ENCODE data around the gene CDK19. TPM values are rescaled to one million over a fixed set of nuclear protein-coding genes. Genes with fewer than 3 reads are reported as not detected.

The CDK19 gene
- total and polyA plus RNA-seq, 2 experiments from 2014 or later = 7.7 to 10.1 TPM

GRCh38 chr6:110613356-110613755, 201.9 kb downstream of the CDK19 start:
- Histone ChIP-seq H3K9me2 (ENCODE audit: insufficient read depth) (no peaks in the 10 kb centered on the region), H4K20me1 (replicated peaks; ENCODE audit: insufficient read depth) (no peaks in the 10 kb centered on the region), H3K27ac (ENCODE audit: low read depth) (no peak overlapping the region), H3K27me3 (ENCODE audit: insufficient read depth) (no peaks in the 10 kb centered on the region), H3K4me2 (peak overlapping the region; percentile 65; the same call in 1 of the 2 replicates), H3K4me3 (peak overlapping the region; percentile 24; the same call in 1 of the 2 replicates), H3K36me3 (ENCODE audit: insufficient read depth) (no peaks in the 10 kb centered on the region), H3K4me1 (ENCODE audit: insufficient read depth) (peaks cover 46% of the 10 kb centered on the region), H3K79me2 (replicated peaks; ENCODE audit: insufficient read depth) (no peaks in the 10 kb centered on the region), H2AFZ (no peak overlapping the region), H3F3A (replicated peaks; ENCODE audit: low read depth) (no peaks in the 10 kb centered on the region)
- Mint-ChIP-seq H3K4me3 (no peak overlapping the region), H3K9me3 (no peaks in the 10 kb centered on the region; the same call in 2 of the 3 replicates), H3K4me1 (peaks cover 40% of the 10 kb centered on the region), H3K36me3 (ENCODE audit: low read depth) (no peaks in the 10 kb centered on the region), H3K27ac (no peak overlapping the region), H3K27me3 (ENCODE audit: insufficient read depth, low read depth, poor library complexity) (no peaks in the 10 kb centered on the region)
- no peak for ATAC-seq
- no peak for TF ChIP-seq EZH2phosphoT487 (IDR thresholded peaks at IDR 0.05; ENCODE audit: unreplicated experiment)
- no peak for TF ChIP-seq EZH2 (IDR thresholded peaks at IDR 0.05; ENCODE audit: low read depth, unreplicated experiment)
- TF ChIP-seq ZNF114 (CRISPR knock-in tag; IDR thresholded peaks at IDR 0.05) = no peak
- TF ChIP-seq NANOG (IDR thresholded peaks at IDR 0.05; ENCODE audit: borderline replicate concordance) = no peak
- no peak for TF ChIP-seq POLR2AphosphoS5 (IDR thresholded peaks at IDR 0.05; ENCODE audit: low read depth)
- no peak for TF ChIP-seq ZNF331 (CRISPR knock-in tag; IDR thresholded peaks at IDR 0.05; ENCODE audit: low read depth)
- TF ChIP-seq ETS1 (IDR thresholded peaks at IDR 0.05) = no peak
- TF ChIP-seq CREB1 (CRISPR knock-in tag; IDR thresholded peaks at IDR 0.05; ENCODE audit: low read depth) = no peak
- no peak for TF ChIP-seq JUNB (IDR thresholded peaks at IDR 0.05; ENCODE audit: unreplicated experiment)
- TF ChIP-seq CTCF (conservative IDR thresholded peaks at IDR 0.05; ENCODE audit: low read depth in 2 of 2) = no peak
- DNase-seq (ENCODE audit: low spot score) = no peak

GRCh38 chr6:110612298-110612697, 203.0 kb downstream of the CDK19 start:
- Histone ChIP-seq H3K27ac (ENCODE audit: low read depth) (no peak overlapping the region), H3K9me2 (ENCODE audit: insufficient read depth) (no peaks in the 10 kb centered on the region), H3K4me1 (ENCODE audit: insufficient read depth) (peaks cover 46% of the 10 kb centered on the region), H4K20me1 (replicated peaks; ENCODE audit: insufficient read depth) (no peaks in the 10 kb centered on the region), H3F3A (replicated peaks; ENCODE audit: low read depth) (no peaks in the 10 kb centered on the region), H3K27me3 (ENCODE audit: insufficient read depth) (no peaks in the 10 kb centered on the region), H2AFZ (no peak overlapping the region), H3K4me2 (peak overlapping the region; percentile 65), H3K36me3 (ENCODE audit: insufficient read depth) (no peaks in the 10 kb centered on the region), H3K79me2 (replicated peaks; ENCODE audit: insufficient read depth) (no peaks in the 10 kb centered on the region), H3K4me3 (peak overlapping the region; percentile 24)
- H3K36me3 Mint-ChIP-seq (ENCODE audit: low read depth) = no peaks in the 10 kb centered on the region
- H3K27ac Mint-ChIP-seq = peak overlapping the region; percentile 31
- H3K27me3 Mint-ChIP-seq (ENCODE audit: insufficient read depth, low read depth, poor library complexity) = no peaks in the 10 kb centered on the region
- peak overlapping the region; percentile 34; the same call in 2 of the 3 replicates for H3K4me3 Mint-ChIP-seq
- DNase-seq (ENCODE audit: low spot score) = no peak
- TF ChIP-seq STAT1 (IDR thresholded peaks at IDR 0.05; ENCODE audit: unreplicated experiment) (no peak), POLR2AphosphoS5 (IDR thresholded peaks at IDR 0.05; ENCODE audit: low read depth) (no peak), JUNB (IDR thresholded peaks at IDR 0.05; ENCODE audit: unreplicated experiment) (no peak), CREB1 (CRISPR knock-in tag; IDR thresholded peaks at IDR 0.05; ENCODE audit: low read depth) (no peak), ZNF462 (CRISPR knock-in tag; IDR thresholded peaks at IDR 0.05) (no peak), EZH2 (IDR thresholded peaks at IDR 0.05; ENCODE audit: low read depth, unreplicated experiment) (no peak)
- peaks cover 40% of the 10 kb centered on the region for H3K4me1 Mint-ChIP-seq
- peak; percentile 30; the same call in 2 of the 3 replicates for ATAC-seq
- no peaks in the 10 kb centered on the region; the same call in 2 of the 3 replicates for H3K9me3 Mint-ChIP-seq
